Globus pallidus (tissue), 1 donor: ENCODE data around the gene REL.
"Not testable (repeated sequence)": the region's sequence is repeated elsewhere in the genome, so short reads cannot be mapped to it uniquely, and the experiment has no call there.

Experiments used
- DNase-seq: peaks from one replicate; pipeline ENCODE4 v3.0.0-alpha.2; 2015; ENCODE audit warnings: low spot score

The REL gene

GRCh38 chr2:60881047-60881932, at the start of gene REL:
Gene REL (plus strand): TSS chr2:60881574. CDS start chr2:60881841, 267 bp downstream.
- peak; percentile 92 for DNase-seq

DNA sequence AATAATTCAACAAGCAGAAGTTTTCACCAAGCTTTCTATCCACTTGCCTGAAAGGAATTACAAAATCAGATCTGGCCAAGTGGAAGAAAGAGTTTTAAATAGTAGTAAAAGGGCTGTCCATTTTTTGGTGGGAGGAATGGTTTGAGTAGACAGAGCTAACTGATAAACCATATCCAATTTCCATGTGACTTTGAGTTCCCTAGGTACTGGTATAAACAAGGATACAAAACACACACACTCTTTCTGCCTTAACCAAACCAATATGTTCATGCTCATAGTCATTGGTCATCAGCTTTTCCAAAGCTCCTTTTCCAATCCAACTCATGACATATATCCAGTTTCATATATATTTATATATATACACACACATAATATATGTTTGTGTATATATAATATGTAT, 49.5 kb upstream of the REL start:
- no peak for DNase-seq

DNA sequence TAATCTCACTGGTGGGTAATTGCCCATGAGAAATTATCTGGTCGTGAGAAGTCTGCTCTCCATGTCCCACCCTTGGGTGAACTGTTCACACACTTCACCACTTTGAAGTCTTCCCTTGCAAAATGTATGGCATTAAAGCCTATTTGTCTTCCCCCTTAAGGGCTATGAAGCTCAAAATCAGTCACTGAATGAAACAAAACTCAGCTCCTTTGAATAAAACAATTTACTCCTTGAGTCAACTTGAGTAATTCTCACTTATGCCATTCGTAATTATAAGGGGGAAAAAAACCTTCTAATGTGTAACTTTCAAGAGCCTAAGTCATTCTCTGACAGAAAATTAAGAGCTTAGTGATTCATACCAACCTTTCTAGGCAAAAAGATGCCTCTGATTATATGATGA, 48.8 kb upstream of the REL start:
- DNase-seq = no peak

- DNase-seq = peak; percentile 16
These were observed 47.1 kb upstream of the REL start for GRCh38 chr2:60834270-60834717.

DNA sequence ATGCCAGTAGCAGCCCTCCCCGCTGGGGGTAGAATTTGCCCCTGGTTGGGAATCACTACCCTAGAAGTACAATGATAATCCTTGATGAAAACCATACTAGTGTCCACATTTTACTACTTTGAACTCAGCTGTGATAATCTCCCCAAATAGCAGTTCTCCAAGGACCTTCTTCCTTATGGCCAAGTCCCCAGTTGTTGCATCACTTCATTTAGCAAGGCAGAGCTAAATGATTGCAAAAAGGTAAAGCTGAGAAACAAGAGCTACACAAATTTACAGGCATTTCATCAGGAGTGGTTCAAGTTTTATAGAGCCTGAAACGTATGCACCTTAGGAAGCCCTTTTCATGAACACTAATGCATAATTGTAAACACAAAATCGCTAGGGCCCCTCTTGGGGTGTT, 44.9 kb upstream of the REL start:
- no peak for DNase-seq

DNA sequence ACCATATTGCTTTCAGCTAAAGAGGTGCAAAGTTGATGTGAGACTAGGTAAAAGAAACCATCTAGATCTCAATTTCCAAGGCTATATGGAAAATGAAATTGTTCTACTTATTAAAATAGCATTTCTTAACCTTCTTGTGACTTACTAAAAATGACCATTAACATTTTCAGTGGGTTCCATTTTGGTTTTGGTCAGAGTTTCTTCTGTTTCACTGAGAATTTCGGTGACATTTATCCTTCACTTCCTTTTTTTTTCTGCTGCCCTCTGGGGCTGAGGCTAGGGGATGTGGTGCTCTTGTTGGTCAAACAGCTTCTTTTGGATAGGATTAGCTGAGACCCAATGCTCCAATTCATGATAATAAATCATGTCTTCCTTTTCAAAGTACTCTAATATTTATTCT, 44.3 kb upstream of the REL start:
- DNase-seq = no peak

DNA sequence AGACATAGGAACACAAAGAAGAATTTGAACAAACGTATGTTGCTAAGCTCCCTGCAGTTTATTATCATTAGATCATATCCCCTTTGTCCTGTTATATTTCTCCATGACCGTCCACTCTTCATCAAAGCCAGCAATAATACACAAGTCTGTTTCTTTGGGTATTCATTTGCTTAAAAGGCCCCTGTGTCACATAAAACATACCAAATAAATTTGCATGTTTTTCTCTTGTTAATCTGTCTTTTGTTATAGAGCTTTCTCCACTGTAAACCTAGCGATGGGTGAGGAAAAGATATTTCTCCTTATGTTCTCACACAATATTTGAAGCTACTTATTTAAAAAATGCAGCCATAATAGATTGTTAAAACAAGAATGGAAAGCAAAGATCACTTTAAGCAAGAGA, 42.9 kb upstream of the REL start:
- DNase-seq = no peak

GRCh38 chr2:60839126-60839813, 42.1 kb upstream of the REL start:
- DNase-seq = no peak

DNA sequence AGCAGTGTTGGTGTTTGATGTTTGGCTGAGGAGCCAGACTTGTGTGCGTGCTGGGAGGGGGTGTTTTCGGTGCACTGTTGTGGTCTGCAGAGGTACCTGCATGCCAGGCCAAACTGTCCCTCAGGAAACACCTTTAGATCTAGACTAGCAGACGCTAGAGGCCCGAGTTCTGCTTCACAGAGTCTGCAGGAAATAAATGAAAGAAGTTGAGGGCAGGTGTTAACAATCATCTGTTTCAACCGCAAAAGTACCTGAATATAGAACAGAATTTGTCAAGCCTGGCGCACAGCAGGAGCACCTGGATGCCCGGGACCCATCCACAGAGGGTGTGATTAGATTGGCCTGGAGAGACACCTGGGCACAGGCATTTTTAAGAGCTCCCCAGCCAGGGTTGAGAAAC, 40.5 kb upstream of the REL start:
- DNase-seq = no peak

DNA sequence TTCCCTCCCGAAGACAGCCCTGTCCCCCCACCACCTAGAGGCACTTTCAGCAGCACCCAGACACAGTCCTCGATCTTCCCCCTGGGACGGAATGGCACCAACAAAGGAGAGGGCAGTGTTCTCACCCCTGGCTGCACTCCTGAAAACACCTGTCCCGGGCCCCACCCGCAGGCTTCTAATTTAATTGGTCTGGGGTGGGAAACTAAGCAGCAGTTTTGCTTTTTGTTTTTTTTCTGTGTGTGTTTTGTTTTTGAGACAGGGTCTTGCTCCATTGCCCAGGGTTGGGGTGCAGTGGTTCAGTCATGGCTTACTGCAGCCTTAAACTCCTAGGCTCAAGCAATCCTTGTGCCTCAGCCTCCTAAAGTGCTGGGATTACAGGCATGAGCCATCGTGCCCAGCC, 38.4 kb upstream of the REL start:
- DNase-seq = no peak

DNA sequence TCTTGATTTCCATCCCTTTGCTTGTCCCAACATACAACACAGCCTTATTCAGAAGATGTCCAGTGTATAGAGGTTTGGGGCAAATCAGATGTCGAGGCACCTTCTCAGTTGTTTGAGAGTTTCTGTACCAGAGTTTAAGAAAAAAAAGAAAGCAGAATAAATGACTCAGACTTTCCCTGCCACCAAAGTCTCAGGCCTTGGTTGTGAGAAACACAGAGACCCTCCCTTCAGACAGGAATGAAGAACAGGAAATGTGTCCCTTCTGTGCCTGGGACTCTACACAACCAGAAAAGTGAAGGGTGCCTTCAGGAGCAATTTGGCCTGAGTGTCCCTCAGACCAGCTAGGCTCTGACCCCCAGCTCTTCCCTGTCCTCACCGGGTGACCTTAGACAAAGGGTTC, 37.3 kb upstream of the REL start:
- no peak for DNase-seq

- no peak for DNase-seq
These were observed 33.5 kb upstream of the REL start for GRCh38 chr2:60847854-60848253.

DNA sequence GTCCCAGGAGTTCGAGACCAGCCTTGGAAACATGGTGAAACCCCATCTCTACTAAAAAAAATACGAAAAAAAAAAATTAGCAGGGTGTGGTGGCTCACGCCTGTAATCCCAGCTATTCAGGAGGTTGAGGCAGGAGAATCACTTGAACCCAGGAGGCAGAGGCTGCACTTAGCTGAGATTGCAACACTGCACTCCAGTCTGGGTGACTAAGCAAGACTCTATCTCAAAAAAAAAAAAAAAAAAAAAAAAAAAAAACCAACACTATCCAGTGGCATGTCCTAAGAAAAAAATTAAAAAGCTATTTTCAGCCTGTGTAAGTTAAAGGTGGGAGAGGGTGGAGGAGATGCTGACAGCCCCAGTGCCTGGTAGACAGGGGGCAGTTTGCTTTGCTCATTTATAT, 32.2 kb upstream of the REL start:
- DNase-seq = no peak

DNA sequence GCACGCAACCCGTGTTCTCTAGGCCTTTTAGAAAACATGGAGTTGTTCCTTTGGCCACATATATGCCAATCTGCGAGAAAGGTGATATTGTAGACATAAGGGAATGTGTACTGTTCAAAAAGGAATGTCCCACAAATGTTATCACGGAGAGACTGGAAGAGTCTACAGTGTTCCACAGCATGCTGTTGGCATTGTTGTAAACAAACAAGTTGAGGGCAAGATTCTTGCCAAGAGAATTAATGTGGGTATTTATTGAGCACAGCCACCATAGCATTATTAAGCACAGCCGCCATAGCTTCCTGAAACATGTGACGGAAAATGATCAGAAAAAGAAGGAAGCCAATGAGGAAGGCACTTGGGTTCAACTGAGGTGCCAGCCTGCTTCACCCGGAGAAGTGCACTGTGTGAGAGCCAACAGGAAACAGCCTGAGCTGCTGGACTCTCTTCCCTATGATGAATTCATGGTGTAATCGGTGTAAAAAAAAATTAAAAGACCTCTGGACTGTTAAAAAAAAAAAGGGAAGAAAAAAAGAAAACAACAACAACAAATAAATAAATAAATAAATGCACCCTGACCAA, 29.0 kb upstream of the REL start:
- DNase-seq = peak; percentile 16

DNA sequence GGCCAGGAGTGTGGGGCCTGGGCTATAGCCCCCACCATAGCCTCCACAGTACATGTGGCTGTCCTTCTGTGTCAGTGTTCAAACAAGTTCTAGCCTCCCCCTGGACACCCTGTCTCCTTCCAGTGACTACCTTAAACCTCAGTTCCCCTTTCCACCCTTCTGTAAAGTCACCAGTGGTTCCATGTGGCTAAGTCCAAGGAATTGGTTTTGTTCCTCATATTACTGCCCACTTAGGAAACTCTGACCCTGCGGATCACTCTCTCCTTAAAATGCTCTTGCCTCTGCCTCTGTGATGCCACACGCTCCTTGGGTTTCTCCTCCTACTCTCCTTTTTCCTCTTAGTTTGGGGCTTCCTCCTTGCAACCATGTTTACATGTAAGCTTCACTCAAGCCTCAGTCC, 27.8 kb upstream of the REL start:
- DNase-seq = no peak

DNA sequence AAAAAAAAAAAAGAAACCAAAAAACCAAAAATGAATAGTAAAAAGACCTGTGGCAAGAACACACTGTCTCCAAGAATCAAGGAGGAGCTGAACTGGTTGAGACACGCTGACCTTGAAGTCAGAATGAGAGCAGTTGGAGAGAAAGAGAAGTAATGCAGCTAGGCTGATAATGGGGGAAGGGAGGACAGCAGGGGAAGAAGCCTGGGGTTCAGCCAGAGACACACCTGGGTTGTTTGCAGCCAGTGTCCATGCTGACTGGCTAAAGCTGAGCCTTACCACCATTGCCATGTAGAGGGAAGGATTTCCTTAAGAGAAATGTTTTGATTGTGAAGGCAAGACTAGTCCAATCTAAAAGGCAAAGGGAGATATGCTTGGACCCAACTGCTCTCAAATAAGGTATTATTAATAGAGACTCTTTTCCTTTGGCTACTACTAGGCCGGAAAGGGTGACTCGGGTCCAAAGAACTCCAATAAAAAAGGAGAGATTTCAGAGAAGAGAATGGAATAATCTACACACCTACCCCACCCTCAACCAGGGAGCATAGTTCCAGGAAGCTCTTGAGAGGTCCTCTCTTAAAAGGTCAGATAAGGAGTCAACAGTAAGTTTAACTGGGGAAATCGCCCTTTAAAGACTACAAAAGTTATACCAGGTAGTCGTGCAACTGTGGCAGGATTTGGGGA, 25.2 kb upstream of the REL start:
- no peak for DNase-seq

DNA sequence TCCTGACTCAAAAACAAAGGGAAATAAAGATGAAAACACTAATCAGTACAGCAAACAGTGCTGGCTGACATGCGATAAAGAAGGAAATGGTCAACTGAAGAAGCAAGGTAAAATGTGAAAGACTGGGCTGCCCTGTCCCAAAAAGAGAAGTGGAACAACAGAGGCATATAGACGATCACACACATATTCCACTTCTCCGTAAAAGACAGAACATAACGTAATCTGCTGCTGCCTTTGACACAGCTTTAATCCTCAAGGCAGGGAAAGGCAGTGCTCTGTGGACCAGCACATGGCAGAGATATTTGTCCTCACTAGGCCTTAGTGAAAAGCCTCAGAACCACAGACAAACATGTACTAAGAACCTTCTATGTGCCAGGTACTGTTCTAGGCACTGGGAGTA, 24.3 kb upstream of the REL start:
- DNase-seq = no peak

GRCh38 chr2:60858897-60859311, 22.5 kb upstream of the REL start:
- no peak for DNase-seq

DNA sequence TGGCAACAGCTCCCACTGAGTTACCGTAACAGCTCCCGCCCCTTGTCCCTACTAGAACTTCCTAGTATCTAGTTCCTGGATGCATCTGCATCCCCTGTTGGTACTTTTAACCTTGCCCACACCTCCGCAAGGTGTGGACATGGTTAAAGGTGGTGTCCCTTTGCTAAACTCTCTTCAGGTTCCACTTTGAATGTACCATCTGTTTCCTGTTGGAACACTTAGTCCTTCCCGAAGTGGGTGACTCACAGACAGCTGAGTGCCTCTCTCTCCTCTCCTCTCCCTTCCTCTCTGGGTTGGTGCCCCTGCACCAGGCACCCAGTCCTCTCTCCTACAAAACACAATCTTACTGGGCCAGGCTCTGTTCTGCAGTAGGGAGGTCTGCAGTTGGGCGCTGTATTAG, 19.6 kb upstream of the REL start:
- no peak for DNase-seq

GRCh38 chr2:60862642-60863041, 18.7 kb upstream of the REL start:
- DNase-seq = no peak

DNA sequence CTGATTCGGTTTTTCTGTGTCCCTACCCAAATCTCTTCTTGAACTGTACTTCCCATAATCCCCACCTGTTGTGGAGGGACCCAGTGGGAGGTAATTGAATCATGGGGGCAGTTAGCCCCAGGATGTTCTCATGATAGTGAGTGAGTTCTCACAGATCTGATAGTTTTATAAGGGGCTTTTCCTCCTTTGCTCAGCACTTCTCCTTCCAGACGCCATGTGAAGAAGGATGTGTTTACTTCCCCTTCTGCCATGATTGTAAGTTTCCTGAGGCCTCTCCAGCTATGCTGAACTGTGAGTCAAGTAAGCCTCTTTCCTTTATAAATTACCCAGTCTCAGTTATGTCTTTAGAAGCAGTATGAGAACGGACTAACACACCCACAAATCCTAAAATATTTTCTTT, 16.0 kb upstream of the REL start:
- not testable (repeated sequence) for DNase-seq

- no peak for DNase-seq
These were observed 14.4 kb upstream of the REL start for GRCh38 chr2:60867007-60867406.

- DNase-seq = peak; percentile 51
These were observed 13.5 kb upstream of the REL start for GRCh38 chr2:60867848-60868247.
